Measurements from ENCODE around the gene SNX9. TPM values are rescaled to one million over a fixed set of nuclear protein-coding genes. Genes with fewer than 3 reads are reported as not detected.

Gene SNX9
- total RNA-seq, 1 experiment from 2014 or later, result not detected

GRCh38 chr6:157989541-157990289 lies 166.7 kb downstream of the SNX9 start:
- Histone ChIP-seq H3K9ac (ENCODE audit: low read length) (no peak overlapping the region), H3K27ac (ENCODE audit: low read length) (no peak overlapping the region), H2AFZ (ENCODE audit: low read length) (no peak overlapping the region), H3K4me1 (ENCODE audit: low read length) (peaks cover 3% of the 10 kb centered on the region; the same call in 1 of the 2 replicates), H4K20me1 (ENCODE audit: insufficient read depth, low read depth, low read length) (no peaks in the 10 kb centered on the region), H3K36me3 (ENCODE audit: insufficient read depth, low read length) (no peaks in the 10 kb centered on the region), H3K27me3 (ENCODE audit: low read length) (no peaks in the 10 kb centered on the region), H3K79me2 (ENCODE audit: low read length) (no peaks in the 10 kb centered on the region), H3K9me2 (replicated peaks; ENCODE audit: insufficient read depth, low read length) (no peaks in the 10 kb centered on the region), H3K4me2 (ENCODE audit: low read depth, low read length, poor library complexity, severe bottlenecking) (no peak overlapping the region), H3K9me3 (ENCODE audit: low read length) (no peaks in the 10 kb centered on the region), H3K4me3 (ENCODE audit: low read length) (no peak overlapping the region)
- DNase-seq, result no peak

GRCh38 chr6:157990321-157991066 lies 167.4 kb downstream of the SNX9 start:
- no peaks in the 10 kb centered on the region for H3K79me2 ChIP-seq (ENCODE audit: low read length)
- H3K9ac ChIP-seq (ENCODE audit: low read length), result no peak overlapping the region
- no peaks in the 10 kb centered on the region for H3K9me2 ChIP-seq (replicated peaks; ENCODE audit: insufficient read depth, low read length)
- no peak overlapping the region for H3K4me2 ChIP-seq (ENCODE audit: low read depth, low read length, poor library complexity, severe bottlenecking)
- no peak overlapping the region for H2AFZ ChIP-seq (ENCODE audit: low read length)
- peaks cover 3% of the 10 kb centered on the region; the same call in 1 of the 2 replicates for H3K4me1 ChIP-seq (ENCODE audit: low read length)
- no peaks in the 10 kb centered on the region for H3K36me3 ChIP-seq (ENCODE audit: insufficient read depth, low read length)
- H3K27me3 ChIP-seq (ENCODE audit: low read length), result no peaks in the 10 kb centered on the region
- no peaks in the 10 kb centered on the region for H3K9me3 ChIP-seq (ENCODE audit: low read length)
- no peak overlapping the region for H3K4me3 ChIP-seq (ENCODE audit: low read length)
- H3K27ac ChIP-seq (ENCODE audit: low read length), result no peak overlapping the region
- no peaks in the 10 kb centered on the region for H4K20me1 ChIP-seq (ENCODE audit: insufficient read depth, low read depth, low read length)
- DNase-seq, result no peak

DNA sequence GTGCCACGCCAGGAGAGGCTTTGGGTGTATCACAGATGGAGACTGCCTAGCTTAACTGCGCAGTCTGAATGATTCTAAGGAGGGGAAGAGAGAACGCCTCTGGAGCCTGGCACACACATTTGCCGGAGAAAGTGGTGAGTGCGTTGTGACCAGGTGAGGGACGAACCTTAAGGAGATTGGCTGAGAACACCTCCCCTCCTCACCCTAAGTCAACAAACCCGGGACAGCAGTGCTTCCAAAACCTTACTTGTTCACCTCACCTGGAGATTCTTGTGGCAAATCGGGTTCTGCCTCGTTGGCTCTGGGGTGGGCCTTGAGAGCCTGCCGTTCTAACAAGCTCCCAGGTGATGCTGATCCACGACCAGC lies 168.0 kb downstream of the SNX9 start:
- Histone ChIP-seq H4K20me1 (ENCODE audit: insufficient read depth, low read depth, low read length) (no peaks in the 10 kb centered on the region), H3K4me1 (ENCODE audit: low read length) (peaks cover 3% of the 10 kb centered on the region; the same call in 1 of the 2 replicates), H2AFZ (ENCODE audit: low read length) (no peak overlapping the region), H3K9me3 (ENCODE audit: low read length) (no peaks in the 10 kb centered on the region), H3K79me2 (ENCODE audit: low read length) (no peaks in the 10 kb centered on the region), H3K9me2 (replicated peaks; ENCODE audit: insufficient read depth, low read length) (no peaks in the 10 kb centered on the region), H3K4me3 (ENCODE audit: low read length) (no peak overlapping the region), H3K36me3 (ENCODE audit: insufficient read depth, low read length) (no peaks in the 10 kb centered on the region), H3K9ac (ENCODE audit: low read length) (no peak overlapping the region), H3K27me3 (ENCODE audit: low read length) (no peaks in the 10 kb centered on the region), H3K27ac (ENCODE audit: low read length) (no peak overlapping the region), H3K4me2 (ENCODE audit: low read depth, low read length, poor library complexity, severe bottlenecking) (no peak overlapping the region)
- DNase-seq, result no peak

GRCh38 chr6:157993076-157993475 lies 170.0 kb downstream of the SNX9 start:
- no peak overlapping the region for H3K9ac ChIP-seq (ENCODE audit: low read length)
- no peaks in the 10 kb centered on the region for H3K9me3 ChIP-seq (ENCODE audit: low read length)
- H3K36me3 ChIP-seq (ENCODE audit: insufficient read depth, low read length), result no peaks in the 10 kb centered on the region
- H3K27ac ChIP-seq (ENCODE audit: low read length), result no peak overlapping the region
- no peak overlapping the region for H3K4me2 ChIP-seq (ENCODE audit: low read depth, low read length, poor library complexity, severe bottlenecking)
- no peaks in the 10 kb centered on the region for H3K79me2 ChIP-seq (ENCODE audit: low read length)
- no peak overlapping the region for H2AFZ ChIP-seq (ENCODE audit: low read length)
- H3K27me3 ChIP-seq (ENCODE audit: low read length), result no peaks in the 10 kb centered on the region
- H3K4me3 ChIP-seq (ENCODE audit: low read length), result no peak overlapping the region
- H4K20me1 ChIP-seq (ENCODE audit: insufficient read depth, low read depth, low read length), result no peaks in the 10 kb centered on the region
- peaks cover 3% of the 10 kb centered on the region; the same call in 1 of the 2 replicates for H3K4me1 ChIP-seq (ENCODE audit: low read length)
- DNase-seq, result no peak
- no peaks in the 10 kb centered on the region for H3K9me2 ChIP-seq (replicated peaks; ENCODE audit: insufficient read depth, low read length)

GRCh38 chr6:157994125-157994795 lies 171.2 kb downstream of the SNX9 start:
- Histone ChIP-seq H3K9me3 (ENCODE audit: low read length) (no peaks in the 10 kb centered on the region), H2AFZ (ENCODE audit: low read length) (no peak overlapping the region), H4K20me1 (ENCODE audit: insufficient read depth, low read depth, low read length) (no peaks in the 10 kb centered on the region), H3K9me2 (replicated peaks; ENCODE audit: insufficient read depth, low read length) (no peaks in the 10 kb centered on the region), H3K9ac (ENCODE audit: low read length) (no peak overlapping the region), H3K27ac (ENCODE audit: low read length) (no peak overlapping the region), H3K79me2 (ENCODE audit: low read length) (no peaks in the 10 kb centered on the region), H3K36me3 (ENCODE audit: insufficient read depth, low read length) (no peaks in the 10 kb centered on the region), H3K27me3 (ENCODE audit: low read length) (no peaks in the 10 kb centered on the region), H3K4me2 (ENCODE audit: low read depth, low read length, poor library complexity, severe bottlenecking) (no peak overlapping the region), H3K4me1 (ENCODE audit: low read length) (peaks cover 3% of the 10 kb centered on the region; the same call in 1 of the 2 replicates), H3K4me3 (ENCODE audit: low read length) (no peak overlapping the region)
- no peak for DNase-seq

Small RNA genes lying within 50 kb of the gene (small RNA-seq; reads per million reads assigned to genes)
- gene HSPE1P26 (not detected), gene RNU6-786P (not detected)

Other genes starting within 250 kb of the SNX9 start
- 0.04 TPM in 1 of 2 replicates, not detected in the other for gene SYNJ2, start 158.6 kb downstream of the SNX9 start, total RNA-seq (2014; rRNA removed; shearing (Covaris generic); ENCODE audit: low replicate concordance)

Measured in Karpas-422 (cell line).